Measurements from ENCODE around the gene CENPVL1. TPM values are rescaled to one million over a fixed set of nuclear protein-coding genes. Genes with fewer than 3 reads are reported as not detected.

Gene CENPVL1
- total RNA-seq, 1 experiment from 2014 or later: not detected

Other genes with a start within 250 kb of the CENPVL1 start
- 10.0 and 10.2 TPM in 2 replicates for gene NUDT11, start 213.9 kb upstream of the CENPVL1 start, total RNA-seq (2014; rRNA removed; shearing (Covaris generic))
- not detected in 2 replicates for gene CENPVL3, start 91.6 kb upstream of the CENPVL1 start, total RNA-seq (2014; rRNA removed; shearing (Covaris generic))
- not detected in 2 replicates for gene CENPVL2, start 27.7 kb upstream of the CENPVL1 start, total RNA-seq (2014; rRNA removed; shearing (Covaris generic))
- 7.3 and 11.3 TPM in 2 replicates for gene GSPT2, start 32.9 kb downstream of the CENPVL1 start, total RNA-seq (2014; rRNA removed; shearing (Covaris generic))
- 180 and 245 TPM in 2 replicates for gene MAGED1, start 183.1 kb downstream of the CENPVL1 start, total RNA-seq (2014; rRNA removed; shearing (Covaris generic))

Data from RPMI7951 (cell line).